Upper lobe of left lung (tissue), 4 donors: ENCODE data around the gene PKIG.

Source experiments
- EP300 ChIP-seq, 4 donors: sonication (generic); formaldehyde crosslinking; IDR thresholded peaks; one replicate each; pipeline ENCODE4 v1.5.1; 2017; ENCODE audit warnings: antibody characterized with exemption in 4 of 4, control low read depth in 2 of 4
- POLR2A ChIP-seq, 4 donors: fragments of 450-650 bp; IDR thresholded peaks; one replicate each; pipeline ENCODE4 v1.5.1; 2016 to 2017; ENCODE audit warnings: antibody characterized with exemption in 4 of 4, mild to moderate bottlenecking in 2 of 4
- TF ChIP-seq, protein P1 (sequence below), 6 experiments: fragments of 450-650 bp in 4 of 6; fragments of 200-600 bp in 2 of 6; sonication (generic) in 2 of 6; IDR thresholded peaks; one replicate each; pipeline ENCODE4 v1.5.1; 2016 to 2019; ENCODE audit warnings: antibody characterized with exemption in 6 of 6

DNA sequence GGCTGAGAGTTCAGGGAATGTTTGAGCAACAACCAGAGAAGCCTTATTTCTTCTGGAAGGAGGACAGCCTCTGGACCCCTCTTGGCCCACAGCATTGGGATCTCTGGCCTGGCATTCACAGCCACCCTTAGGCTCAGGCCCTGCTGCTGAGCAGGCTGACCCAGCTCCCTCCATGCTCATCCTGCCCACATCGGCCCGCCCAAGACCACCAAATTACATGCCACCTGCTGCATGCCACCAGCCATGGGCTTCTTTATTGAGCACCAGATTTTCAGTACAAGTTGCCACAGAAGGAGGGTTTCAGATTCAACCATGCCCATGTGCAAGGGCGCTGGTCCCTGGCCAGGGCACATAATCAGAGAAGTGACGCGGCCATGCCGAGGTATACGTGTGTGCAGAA is 36.9 kb downstream of the PKIG start:
- TF ChIP-seq, protein P1, sequence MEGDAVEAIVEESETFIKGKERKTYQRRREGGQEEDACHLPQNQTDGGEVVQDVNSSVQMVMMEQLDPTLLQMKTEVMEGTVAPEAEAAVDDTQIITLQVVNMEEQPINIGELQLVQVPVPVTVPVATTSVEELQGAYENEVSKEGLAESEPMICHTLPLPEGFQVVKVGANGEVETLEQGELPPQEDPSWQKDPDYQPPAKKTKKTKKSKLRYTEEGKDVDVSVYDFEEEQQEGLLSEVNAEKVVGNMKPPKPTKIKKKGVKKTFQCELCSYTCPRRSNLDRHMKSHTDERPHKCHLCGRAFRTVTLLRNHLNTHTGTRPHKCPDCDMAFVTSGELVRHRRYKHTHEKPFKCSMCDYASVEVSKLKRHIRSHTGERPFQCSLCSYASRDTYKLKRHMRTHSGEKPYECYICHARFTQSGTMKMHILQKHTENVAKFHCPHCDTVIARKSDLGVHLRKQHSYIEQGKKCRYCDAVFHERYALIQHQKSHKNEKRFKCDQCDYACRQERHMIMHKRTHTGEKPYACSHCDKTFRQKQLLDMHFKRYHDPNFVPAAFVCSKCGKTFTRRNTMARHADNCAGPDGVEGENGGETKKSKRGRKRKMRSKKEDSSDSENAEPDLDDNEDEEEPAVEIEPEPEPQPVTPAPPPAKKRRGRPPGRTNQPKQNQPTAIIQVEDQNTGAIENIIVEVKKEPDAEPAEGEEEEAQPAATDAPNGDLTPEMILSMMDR (IDR thresholded peaks at IDR 0.05): no peak
- TF ChIP-seq EP300 (IDR thresholded peaks at IDR 0.05): no peak
- no peak for TF ChIP-seq POLR2A (IDR thresholded peaks at IDR 0.05)
